HG03064 (cell line): ENCODE data around the gene GNG4.
"Not testable (repeated sequence)": the region's sequence is repeated elsewhere in the genome, so short reads cannot be mapped to it uniquely, and the experiment has no call there.

Experiments used
- ATAC-seq: cut with Tn5 transposase; IDR thresholded peaks from one replicate; pipeline ENCODE4 v1.9.1; 2021; ENCODE audit warnings: low read depth; ENCODE audit not compliant: unreplicated experiment

Gene GNG4

DNA sequence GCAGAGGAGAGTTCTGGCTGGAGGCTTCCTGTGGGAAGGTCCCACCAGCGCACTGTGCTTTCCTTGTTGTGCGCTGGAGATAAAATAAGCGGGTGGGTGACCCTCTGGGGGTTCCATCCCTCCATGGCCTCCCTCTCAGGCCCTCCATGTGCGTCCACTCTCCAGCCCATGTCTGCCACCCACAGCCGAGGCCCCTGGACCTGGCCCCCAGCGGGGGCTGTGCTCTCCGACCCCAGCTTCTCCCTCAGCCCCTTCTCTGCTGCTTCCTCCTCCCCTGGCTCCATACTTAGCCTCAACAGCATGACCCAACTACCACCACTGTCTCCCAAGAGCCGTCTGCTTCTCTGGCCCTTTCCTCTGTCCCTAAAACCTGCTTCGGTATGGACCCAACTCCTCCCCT is 61.4 kb downstream of the GNG4 start:
- no peak for ATAC-seq

DNA sequence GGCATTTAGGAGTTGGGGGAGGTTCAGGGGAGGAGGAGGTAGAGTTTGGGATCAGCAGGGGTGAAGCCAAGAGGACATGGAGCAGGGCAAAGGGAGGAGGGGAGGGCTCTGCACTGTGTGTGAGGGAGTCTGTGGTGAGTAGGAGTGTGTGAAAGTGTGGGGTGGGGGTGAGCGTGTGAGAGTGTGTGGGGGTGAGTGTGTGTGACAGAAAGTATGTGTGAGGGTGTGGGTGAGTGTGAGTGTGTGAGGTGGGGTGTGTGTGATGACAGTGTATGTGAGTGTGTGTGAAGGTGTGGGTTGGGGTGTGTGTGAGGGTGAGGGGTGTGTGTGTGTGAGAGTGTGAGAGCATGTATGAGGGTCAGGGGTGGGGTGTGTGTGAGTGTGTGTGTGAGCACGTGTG is 62.6 kb downstream of the GNG4 start:
- no peak for ATAC-seq

DNA sequence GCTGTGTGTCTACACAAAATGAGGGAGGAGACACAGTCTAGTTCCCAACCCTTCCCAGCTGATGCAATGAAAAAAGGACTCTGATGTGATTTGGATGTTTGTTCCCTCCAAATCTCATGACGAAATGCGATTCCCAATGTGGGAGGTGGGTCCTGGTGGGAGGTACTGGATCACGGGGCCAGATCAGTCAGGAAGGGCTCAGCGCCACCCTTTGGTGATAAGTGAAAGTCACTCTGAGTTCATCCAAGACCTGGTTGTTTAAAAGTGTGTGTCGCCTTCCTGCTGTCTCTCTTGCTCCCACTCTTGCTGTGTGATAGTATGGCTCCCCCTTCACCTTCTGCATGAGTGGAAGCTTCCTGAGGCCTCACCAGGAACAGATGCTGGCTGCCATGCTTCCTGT is 63.2 kb downstream of the GNG4 start:
- no peak for ATAC-seq

DNA sequence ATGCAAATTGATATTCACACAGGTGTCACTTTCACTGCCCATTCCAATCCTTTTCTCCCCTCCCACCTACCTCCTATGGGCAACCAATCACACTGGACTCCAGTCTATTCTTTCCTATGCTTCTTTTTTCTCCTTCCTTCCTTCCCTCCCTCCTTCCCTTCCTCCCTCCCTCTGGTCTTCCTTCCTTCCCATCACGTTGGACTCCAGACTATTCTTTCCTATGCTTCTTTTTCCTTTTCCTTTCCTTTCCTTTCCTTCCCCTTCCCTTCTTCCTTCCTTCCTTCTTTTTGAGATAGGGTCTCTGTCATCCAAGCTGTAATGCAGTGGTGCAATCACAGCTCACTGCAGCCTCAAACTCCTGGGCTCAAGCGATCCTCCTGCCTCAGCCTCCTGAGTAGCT is 64.6 kb downstream of the GNG4 start:
- ATAC-seq = no peak

DNA sequence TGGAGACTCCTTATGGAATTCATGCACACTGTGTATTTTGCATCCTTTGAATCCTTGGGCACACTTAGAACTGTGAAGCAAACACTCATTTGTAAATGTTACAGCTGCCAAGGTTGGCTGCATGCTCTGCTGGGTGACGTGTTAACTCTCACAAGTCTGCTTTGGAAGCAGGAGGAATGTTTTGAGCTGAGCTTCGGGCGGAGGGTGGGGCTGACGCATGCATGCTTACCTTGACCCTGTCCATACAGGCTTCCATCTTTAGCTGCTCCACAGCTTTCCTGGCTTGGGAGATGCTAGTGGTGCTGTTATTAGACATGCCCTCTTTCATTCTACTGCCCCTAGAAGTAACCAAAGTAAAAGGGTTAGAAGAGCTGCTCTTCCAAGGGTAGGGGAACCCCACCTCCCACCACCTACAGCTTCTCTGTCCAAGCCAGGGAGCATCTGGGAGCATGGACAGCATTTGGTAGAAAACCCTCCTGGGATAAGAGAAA is 66.0 kb downstream of the GNG4 start:
- ATAC-seq = no peak

DNA sequence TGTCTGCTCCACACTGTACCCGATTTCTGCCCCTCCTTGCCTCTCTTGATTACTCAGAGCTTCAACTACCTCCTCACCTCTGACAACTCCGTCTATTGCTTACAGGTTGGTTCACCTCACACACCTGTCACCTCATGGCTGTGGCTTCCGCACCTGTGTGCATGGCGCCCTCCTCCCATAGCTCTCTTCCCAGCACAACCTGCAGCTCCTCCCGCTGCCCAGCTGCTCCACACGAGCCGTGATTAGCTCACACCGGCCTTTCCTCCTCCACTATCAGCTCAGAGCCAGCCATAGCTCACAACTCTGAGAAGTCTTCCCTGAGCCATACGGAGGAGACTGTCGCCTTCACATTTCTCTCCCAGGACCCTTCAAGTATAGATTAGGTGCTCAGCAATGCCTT is 67.5 kb downstream of the GNG4 start:
- ATAC-seq = no peak

DNA sequence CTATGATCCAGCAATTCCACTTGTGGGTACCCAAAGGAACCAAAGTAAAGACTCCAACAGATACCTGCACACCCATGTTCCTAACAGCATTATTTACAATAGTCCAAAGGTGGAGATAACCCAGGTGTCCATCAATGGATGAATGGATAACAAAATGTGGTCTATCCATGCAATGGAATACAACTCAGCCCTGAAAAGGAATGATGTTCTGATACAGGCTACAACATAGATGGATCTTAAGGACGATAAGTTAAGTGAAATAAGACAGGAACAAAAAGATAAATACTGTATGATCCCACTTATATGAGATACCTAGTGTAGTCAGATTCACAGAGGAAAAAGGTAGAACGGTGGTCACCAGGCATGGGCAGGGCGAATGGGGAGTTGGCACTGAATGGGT is 69.7 kb downstream of the GNG4 start:
- no peak for ATAC-seq

DNA sequence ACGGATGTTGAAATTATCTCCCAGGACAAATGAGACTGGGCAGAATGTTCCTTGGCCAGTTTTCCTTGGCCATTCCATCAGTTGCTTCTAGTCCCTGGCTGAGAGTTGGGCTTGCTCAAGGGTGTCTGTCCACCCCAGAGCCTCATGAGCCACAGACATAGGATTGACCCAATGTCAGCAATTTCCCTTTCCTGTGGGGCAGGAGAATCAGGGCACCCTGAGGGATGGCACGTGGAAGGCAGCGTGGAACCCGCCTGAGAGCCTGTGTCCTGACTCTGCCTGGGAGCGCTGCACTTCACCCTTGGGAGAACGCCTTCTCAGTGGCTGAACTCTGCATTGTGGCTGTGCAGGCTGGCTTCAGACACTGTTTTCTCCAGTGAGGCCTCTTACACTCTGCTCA is 74.0 kb downstream of the GNG4 start:
- no peak for ATAC-seq

DNA sequence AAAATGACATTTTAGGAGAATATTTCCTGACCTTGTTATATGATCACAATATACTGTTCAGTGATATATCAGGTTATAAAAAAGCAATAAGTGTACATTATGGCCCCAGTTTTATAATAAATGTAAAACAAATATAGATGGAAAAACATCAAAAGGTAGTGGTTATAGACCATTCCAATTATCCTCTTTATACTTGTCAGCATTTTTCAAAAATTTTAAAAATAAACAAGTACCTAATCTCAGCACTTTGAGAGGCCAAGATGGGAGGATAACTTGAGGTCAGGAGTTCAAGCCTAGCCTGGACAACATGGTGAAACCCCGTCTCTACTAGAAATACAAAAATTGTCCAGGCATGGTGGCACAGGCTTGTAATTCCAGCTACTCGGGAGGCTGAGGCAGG is 75.7 kb downstream of the GNG4 start:
- no peak for ATAC-seq

DNA sequence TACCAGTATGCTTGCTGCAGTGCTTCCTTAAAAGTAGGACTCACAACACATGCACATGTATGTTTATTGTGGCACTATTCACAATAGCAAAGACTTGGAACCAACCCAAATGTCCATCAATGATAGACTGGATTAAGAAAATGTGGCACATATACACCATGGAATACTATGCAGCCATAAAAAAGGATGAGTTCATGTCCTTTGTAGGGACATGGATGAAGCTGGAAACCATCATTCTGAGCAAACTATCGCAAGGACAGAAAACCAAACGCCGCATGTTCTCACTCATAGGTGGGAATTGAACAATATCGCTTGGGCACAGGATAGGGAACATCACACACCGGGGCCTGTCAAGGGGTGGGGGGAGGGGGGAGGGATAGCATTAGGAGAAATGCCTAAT is 76.6 kb downstream of the GNG4 start:
- not testable (repeated sequence) for ATAC-seq

DNA sequence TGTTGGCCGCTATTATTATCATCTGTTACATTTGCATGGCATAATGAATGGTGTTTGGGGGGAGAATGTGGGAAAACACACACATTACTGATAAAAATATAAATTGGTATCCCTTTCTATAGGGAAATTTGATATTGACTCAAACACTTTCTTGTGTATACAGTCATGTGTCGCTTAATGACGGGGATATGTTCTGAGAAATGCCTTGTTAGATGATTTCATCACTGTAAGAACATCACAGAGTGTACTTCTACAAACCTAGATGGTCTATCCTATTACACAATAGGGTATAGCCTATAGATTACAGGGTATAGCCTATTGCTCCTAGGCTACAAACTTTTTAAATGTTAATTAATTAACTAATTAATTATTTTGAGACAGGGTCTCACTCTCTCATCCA is 78.1 kb downstream of the GNG4 start:
- no peak for ATAC-seq

DNA sequence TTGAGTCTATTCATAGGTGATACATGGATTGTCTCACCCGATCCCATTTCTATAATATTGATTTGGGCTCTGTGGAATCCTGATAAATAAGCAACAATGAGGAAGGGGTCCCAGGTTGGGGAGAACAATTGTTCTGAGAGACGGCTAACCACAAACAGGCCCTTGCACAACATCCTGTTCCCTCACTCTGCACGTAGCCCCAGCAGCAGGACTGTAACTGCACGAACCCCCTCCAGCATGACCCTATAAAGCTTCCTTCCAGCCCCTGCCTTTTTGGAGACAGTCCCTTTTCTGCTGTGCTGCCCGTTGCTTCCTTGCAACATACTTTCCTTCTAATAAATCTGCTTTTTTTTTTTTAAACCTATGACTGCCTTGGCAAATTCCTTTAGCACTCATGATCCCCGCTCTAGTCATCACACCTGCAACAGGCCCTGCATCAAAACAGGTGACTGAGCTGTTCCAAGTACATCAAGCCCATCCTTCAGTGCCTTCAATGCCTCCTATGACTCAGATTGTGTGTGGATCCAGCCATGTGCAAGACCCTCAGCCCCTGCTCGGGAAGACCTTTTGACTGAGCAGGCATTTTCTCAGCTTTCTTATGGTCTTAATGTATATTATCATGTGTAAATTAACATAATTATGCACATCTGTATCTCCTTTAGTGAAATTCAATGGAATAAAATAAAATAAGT is 81.6 kb downstream of the GNG4 start:
- ATAC-seq = no peak

DNA sequence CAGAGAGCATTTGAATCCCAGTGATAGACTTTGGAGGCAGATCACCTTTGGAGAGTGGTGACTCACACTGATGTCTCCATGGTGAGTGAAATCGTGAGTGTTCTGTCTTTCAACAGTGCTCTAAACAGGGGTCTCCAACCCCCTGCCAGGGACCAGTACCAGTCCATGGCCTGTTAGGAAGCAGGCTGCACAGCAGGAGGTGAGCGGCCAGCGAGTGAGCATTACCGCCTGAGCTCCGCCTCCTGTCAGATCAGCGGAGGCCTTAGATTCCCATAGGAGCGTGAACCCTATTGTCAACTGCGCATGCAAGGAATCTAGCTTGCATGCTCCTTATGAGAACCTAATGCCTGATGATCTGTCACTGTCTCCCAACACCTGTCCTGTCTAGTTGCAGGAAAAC is 83.5 kb downstream of the GNG4 start:
- ATAC-seq = no peak

DNA sequence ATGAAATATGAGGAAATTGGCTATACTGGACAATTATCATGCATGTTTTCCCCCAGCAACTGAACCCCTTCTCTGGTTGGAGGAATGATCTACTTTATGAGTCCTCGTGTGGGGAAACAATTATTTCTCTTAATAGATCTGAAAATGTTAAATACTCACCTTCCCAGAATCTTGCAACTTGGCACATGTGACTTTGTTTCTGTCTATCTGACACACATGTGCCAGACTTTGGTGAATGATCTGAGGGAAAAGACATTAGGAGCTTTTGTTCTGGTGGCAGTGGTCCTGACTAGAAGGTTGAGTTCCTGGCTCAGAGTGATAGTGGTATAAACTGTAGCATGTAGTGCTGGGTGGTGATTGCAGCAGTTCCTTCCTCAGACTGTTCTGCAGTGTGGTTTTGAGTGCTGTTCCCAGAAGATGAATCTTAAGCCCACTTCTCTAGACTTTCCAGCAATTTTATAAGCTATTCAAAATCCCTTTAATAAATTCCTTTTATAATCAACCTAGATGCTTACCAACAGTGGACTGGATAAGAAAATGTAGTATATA is 86.0 kb downstream of the GNG4 start:
- ATAC-seq = no peak

DNA sequence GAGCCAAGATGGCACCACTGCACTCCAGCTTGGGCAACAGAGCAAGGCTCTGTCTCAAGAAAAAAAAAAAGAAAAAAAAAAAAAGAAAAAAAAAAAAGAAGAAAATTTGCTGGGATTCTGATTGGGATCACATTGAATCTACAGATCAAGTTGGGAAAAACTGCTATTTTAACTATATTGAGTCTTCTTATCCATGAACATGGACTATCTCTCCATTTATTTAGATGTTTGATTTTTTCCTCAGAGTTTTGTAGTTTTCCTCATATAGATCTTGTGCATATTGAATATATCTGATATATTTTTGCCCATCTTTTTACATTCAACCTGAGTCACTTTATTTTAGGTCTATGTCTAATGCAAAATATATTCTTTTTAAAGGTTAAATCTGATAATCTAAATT is 87.0 kb downstream of the GNG4 start:
- ATAC-seq = no peak

DNA sequence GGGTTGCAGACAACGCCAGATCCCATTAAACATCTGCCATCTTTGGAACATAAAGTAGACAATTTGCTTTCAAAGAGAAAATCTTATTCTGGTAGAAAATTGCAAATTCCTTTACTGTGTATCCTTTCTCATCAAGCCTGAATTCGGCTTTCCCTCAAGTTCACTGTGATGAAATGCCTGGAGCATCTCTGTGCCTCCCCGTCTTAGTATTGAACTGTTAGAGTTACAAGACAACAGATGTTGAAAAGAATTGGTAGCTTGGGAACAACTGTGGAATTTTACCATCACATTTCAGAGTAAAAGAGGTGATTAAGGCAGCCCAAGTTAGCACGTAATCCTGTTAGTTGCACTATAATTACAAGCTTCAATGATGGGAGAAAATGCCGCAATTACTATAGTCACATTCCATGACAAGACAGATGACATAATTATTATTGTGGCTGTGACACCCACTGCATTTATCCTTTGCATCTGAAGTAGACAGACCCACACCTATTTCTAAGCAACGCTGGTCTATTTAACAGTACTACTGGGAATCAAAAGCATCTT is 90.9 kb downstream of the GNG4 start:
- ATAC-seq = no peak

DNA sequence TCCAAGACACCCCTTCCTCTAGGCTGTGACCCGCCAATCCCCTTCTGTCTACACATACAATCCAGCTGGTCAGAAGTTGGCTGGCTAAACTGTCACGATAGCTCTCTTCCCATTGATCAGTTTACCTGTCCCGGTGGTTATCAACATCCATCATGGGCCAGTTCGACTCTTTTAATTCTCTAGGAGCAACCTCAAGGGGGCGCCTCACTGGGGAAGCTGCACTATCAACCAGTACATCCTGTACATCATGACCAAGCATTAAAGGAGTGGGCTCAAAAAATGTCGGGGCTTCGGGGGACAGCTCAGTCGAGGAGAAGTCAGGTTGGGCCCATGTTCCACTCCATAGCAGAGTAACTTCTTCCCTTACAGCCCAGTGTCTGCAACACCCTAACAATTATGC is 92.1 kb downstream of the GNG4 start:
- ATAC-seq = no peak

DNA sequence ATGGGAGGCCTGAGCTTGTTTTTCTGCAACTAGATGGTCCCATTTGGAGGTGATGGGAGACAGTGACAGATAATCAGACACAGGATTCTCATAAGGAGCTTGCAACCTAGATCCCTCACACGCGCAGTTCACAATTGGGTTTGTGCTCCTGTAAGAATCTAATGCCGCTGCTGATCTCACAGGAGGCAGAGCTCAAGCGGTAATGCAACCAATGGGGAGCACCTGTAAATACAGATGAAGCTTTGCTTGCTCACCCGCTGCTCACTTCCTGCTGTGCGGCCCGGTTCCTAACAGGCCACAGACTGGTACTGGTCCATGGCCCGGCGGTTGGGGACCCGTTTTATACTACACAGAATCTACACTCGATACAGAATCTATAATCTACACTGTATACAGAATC is 92.8 kb downstream of the GNG4 start:
- ATAC-seq = no peak

DNA sequence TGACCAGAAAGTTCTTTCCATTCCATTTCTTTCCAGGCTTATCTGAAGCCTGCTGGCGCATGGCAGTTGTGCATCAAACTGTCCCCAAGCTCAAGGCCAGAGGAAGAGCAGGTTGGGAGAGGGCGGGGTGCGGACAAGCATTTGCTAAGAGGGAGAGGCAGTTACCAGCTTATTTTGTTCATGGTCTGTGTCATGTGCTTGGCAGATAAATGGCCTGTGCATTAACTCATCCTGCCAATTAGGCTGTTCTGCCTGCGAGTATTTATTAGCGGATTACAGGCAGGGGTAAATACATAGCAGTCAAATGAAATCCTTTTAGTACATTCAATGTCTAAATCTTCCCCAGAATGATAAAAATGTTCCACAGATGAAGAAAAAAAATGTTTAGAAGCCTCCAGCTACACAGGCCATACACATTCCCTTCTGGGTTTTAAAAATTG is 96.5 kb downstream of the GNG4 start:
- no peak for ATAC-seq

DNA sequence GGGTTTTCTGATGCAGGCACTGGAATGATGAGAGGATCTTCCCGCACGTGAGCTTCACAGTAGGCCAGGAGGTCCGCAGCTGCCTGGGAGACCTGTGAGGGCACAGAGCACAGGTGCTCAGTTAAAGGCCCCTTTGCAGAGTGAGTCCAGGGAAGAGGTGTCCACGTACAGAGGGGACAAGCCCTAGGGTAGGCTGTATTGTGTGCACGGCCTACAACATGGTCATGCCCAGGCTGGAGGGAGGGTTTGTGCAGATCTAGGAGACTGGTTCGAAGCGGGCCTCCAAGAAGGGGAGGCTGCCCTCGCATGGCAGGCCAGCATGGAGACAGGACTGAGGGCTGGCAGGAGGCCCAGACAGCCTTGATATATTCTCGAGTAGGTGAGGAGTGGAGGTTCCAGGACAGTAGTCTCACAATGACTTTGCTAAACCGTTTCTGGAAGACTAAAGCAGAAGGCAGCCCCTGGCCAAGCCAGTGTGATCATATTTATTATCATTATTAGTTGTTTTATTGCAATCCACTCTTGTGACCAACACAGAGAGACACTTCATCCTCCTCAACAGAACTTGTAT is 97.4 kb downstream of the GNG4 start:
- no peak for ATAC-seq

DNA sequence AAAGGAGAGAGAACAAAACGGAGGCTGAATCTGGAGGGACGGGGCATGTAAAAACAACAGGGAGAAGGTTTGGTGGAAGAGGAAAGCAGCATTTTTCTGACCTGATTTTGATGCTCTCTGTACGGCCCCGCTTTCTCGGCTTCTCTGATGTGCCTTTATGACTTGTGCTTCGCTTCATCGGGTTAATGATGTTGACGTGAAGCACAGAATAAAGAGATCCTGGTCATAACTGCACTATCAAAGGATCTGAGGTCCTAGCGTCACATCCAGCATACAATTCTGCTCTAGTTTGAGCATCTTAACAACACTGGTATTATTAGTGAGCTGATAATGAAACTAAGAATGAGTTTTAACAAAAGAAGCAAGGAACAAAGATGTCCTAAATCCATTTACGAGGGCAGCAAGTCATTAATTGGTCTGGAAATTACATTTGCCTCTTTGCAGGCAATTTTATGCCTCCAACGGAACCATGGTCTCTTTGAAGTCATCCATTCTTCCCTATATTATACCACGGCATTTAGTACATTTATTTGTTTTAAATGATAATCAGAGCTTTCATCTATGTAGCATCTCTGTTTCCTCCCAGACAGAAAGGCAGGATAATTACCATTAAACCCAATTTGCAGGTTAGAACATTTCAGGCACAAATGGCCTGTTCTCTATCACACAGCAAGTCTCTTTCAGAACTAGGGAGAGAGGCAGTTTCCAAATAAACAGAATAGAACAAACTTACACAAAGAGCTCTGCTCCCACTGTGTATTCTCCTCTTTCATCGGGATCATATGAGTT is 100.0 kb downstream of the GNG4 start:
- ATAC-seq = no peak
